CD4-positive, CD25-positive, alpha-beta regulatory T cell (primary cell): ENCODE results near the gene USP2. TPM values are rescaled to one million over a fixed set of nuclear protein-coding genes. Genes with fewer than 3 reads are reported as not detected.
"Not testable (repeated sequence)": the region's sequence is repeated elsewhere in the genome, so short reads cannot be mapped to it uniquely, and the experiment has no call there.

Experiments used
- ATAC-seq, 2 donors: fragments of 150-1000 bp; cut with Tn5 transposase; one replicate each; pipeline ENCODE4 v1.10.0; 2021; ENCODE audit warnings: low read depth in 2 of 2, moderate number of reproducible peaks in 2 of 2, moderate library complexity in 1 of 2
- DNase-seq, 3 donors: peaks; one replicate each; pipeline versions ENCODE4 v3.0.0 to v3.0.0-alpha.2; 2012 to 2022; ENCODE audit warnings: mixed read lengths in 1 of 3
- H3K27ac ChIP-seq: one replicate; pipeline ENCODE4 v1.7.0; 2013; ENCODE audit warnings: mild to moderate bottlenecking, low read length; ENCODE audit not compliant: insufficient read depth, poor library complexity, severe bottlenecking
- H3K27me3 ChIP-seq: one replicate; pipeline ENCODE4 v1.7.0; 2013; ENCODE audit warnings: low read length; ENCODE audit not compliant: control insufficient read depth, insufficient read depth
- H3K36me3 ChIP-seq: one replicate; pipeline ENCODE4 v1.7.0; 2013; ENCODE audit warnings: mild to moderate bottlenecking, low read length, moderate library complexity; ENCODE audit not compliant: control insufficient read depth, insufficient read depth
- H3K4me1 ChIP-seq: 2 replicates; pipeline ENCODE4 v1.7.0; 2013; ENCODE audit warnings: mild to moderate bottlenecking, low read length; ENCODE audit not compliant: insufficient read depth, control insufficient read depth, poor library complexity, severe bottlenecking
- H3K4me3 ChIP-seq: one replicate; pipeline ENCODE4 v1.7.0; 2013; ENCODE audit warnings: low read depth, mild to moderate bottlenecking, low read length, moderate library complexity
- H3K9me3 ChIP-seq, 2 experiments: 1 replicate in 1 of 2; 2 replicates in 1 of 2; pipeline ENCODE4 v1.7.0; 2013; ENCODE audit warnings: low read length in 2 of 2, mild to moderate bottlenecking in 1 of 2, moderate library complexity in 1 of 2; ENCODE audit not compliant: control insufficient read depth in 2 of 2
- H3K27ac Mint-ChIP-seq, 3 donors: one replicate each; pipeline ENCODE4 v1.8.0; 2020 to 2022; ENCODE audit warnings: mild to moderate bottlenecking in 3 of 3, mixed read lengths in 3 of 3, moderate library complexity in 2 of 3
- H3K27me3 Mint-ChIP-seq: one replicate; pipeline ENCODE4 v1.8.0; 2022; ENCODE audit warnings: mild to moderate bottlenecking, mixed read lengths
- H3K36me3 Mint-ChIP-seq: one replicate; pipeline ENCODE4 v1.8.0; 2020; ENCODE audit warnings: mixed read lengths
- H3K4me1 Mint-ChIP-seq, 4 donors: one replicate each; pipeline ENCODE4 v1.8.0; 2020 to 2022; ENCODE audit warnings: mixed read lengths in 4 of 4, mild to moderate bottlenecking in 1 of 4
- H3K4me3 Mint-ChIP-seq, 4 donors: one replicate each; pipeline ENCODE4 v1.8.0; 2020 to 2022; ENCODE audit warnings: mild to moderate bottlenecking in 4 of 4, mixed read lengths in 4 of 4, moderate library complexity in 3 of 4
- H3K9me3 Mint-ChIP-seq, 7 donors: one replicate each; pipeline ENCODE4 v1.8.0; 2020 to 2022; ENCODE audit warnings: mixed read lengths in 7 of 7, mild to moderate bottlenecking in 3 of 7, moderate library complexity in 2 of 7
- polyA plus RNA-seq, 4 donors: library from polyadenylated mRNA; unstranded; fragments of 300-500 nt; fragmentation: Illumina TruSeq; gene quantifications; one replicate each; pipeline ENCODE4 v1.2.3, GENCODE V29; 2021
- total RNA-seq: library from RNA; stranded (reverse); gene quantifications from one replicate; pipeline ENCODE4 v1.2.3, GENCODE V29; 2022

Gene USP2
- total and polyA plus RNA-seq, 5 donors from 2014 or later: 0.22 to 1.6 TPM; not detected in 3

DNA sequence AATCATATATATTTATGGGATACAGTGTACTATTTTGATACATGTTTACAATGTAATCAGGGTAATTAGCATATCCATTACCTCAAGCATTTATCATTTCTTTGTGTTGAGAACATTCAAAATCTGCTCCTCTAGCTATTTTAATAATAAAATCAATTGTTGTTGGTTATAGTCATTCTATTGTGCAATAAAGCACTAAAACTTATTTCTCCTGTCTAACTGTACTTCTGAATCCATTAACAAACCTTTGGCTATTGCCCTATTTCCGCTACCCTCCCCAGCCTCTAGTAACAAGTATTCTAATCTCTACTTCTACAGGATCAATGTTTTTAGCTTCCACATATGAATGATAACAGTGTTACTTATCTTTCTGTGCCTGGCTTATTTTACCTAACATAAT is 15.3 kb upstream of the USP2 start:
- peaks cover 7 to 33% (median 9%) of the 10 kb centered on the region in 7 donors for H3K9me3 Mint-ChIP-seq
- ATAC-seq (no peak), DNase-seq (no peak)
- no peaks in the 10 kb centered on the region for H3K36me3 Mint-ChIP-seq
- peaks cover 33% of the 10 kb centered on the region for H3K27me3 Mint-ChIP-seq
- H3K27me3 ChIP-seq: peaks cover 10% of the 10 kb centered on the region
- H3K4me1 ChIP-seq: no peaks in the 10 kb centered on the region
- no peak overlapping the region for H3K27ac ChIP-seq
- H3K36me3 ChIP-seq: no peaks in the 10 kb centered on the region
- H3K4me3 ChIP-seq: no peak overlapping the region
- no peaks in the 10 kb centered on the region for H3K4me1 Mint-ChIP-seq
- no peak overlapping the region for H3K27ac Mint-ChIP-seq
- H3K4me3 Mint-ChIP-seq: no peak overlapping the region
- H3K9me3 ChIP-seq: peaks cover 16 to 25% of the 10 kb centered on the region in 2 experiments

DNA sequence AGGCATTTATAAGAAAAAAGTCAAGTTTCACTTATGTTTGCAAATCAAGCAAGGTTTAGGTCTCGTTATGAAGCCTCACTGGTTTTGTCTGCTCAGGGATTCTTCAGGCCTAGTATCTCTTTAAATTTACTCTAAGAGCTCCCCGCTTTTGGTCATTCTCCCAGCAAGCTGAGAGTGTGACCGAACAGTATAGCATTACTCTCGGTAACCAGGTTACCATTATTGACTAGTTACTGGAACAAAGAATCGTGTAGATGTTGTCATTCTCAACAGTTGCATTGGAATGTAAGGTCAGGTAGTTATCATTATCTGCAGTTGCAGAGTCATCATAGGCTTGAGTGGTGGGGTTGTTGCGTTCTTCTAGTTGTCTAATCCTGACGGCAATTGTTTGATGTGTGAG is 9.8 kb upstream of the USP2 start:
- H3K4me1 Mint-ChIP-seq: no peaks in the 10 kb centered on the region
- no peaks in the 10 kb centered on the region for H3K4me1 ChIP-seq
- H3K36me3 Mint-ChIP-seq: no peaks in the 10 kb centered on the region
- H3K9me3 ChIP-seq: no peaks in the 10 kb centered on the region
- no peaks in the 10 kb centered on the region for H3K36me3 ChIP-seq
- no peak overlapping the region for H3K4me3 ChIP-seq
- H3K4me3 Mint-ChIP-seq: no peak overlapping the region
- H3K9me3 Mint-ChIP-seq: peaks cover 0 to 3% (median 0%) of the 10 kb centered on the region in 7 donors
- peaks cover 2% of the 10 kb centered on the region for H3K27me3 ChIP-seq
- no peak for DNase-seq
- no peak overlapping the region for H3K27ac Mint-ChIP-seq
- no peak for ATAC-seq
- no peak overlapping the region for H3K27ac ChIP-seq
- H3K27me3 Mint-ChIP-seq: peaks cover 23% of the 10 kb centered on the region

- H3K36me3 Mint-ChIP-seq: no peaks in the 10 kb centered on the region
- no peak overlapping the region for H3K27ac ChIP-seq
- H3K4me1 ChIP-seq: no peaks in the 10 kb centered on the region
- peak in 1 of 3 donors; percentile 31 for DNase-seq
- H3K27ac Mint-ChIP-seq: no peak overlapping the region
- H3K27me3 ChIP-seq: peaks cover 7% of the 10 kb centered on the region
- H3K4me1 Mint-ChIP-seq: no peaks in the 10 kb centered on the region
- ATAC-seq: no peak
- no peaks in the 10 kb centered on the region for H3K9me3 ChIP-seq
- peaks cover 0 to 1% (median 0%) of the 10 kb centered on the region in 7 donors for H3K9me3 Mint-ChIP-seq
- no peak overlapping the region for H3K4me3 ChIP-seq
- no peaks in the 10 kb centered on the region for H3K36me3 ChIP-seq
- peaks cover 18% of the 10 kb centered on the region for H3K27me3 Mint-ChIP-seq
- no peak overlapping the region for H3K4me3 Mint-ChIP-seq
These were observed 8.2 kb upstream of the USP2 start for GRCh38 chr11:119389611-119390254.

DNA sequence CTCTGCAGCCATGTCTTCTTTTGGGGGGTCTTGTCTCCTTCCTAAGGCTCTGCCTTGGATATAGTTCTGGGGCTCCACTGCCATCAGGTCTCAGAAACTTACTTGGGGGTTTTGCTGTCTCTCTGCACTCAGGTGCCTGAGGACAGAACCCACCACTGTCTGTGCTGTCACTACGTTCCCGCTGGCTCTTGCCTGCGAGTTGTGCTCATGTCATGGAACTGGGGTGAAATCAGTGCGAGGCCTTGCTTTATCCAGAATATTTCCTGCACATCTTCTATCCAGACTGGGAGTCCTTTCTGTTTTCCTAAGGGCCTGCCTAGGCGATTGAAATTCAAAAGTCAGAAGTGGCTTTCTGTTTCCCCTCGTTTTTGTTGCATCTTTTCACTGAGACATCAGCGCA is 6.6 kb upstream of the USP2 start:
- H3K27me3 ChIP-seq: peaks cover 16% of the 10 kb centered on the region
- Mint-ChIP-seq H3K27me3 (peaks cover 14% of the 10 kb centered on the region), H3K9me3 (no peaks in the 10 kb centered on the region), H3K4me1 (no peaks in the 10 kb centered on the region), H3K27ac (no peak overlapping the region), H3K4me3 (no peak overlapping the region), H3K36me3 (no peaks in the 10 kb centered on the region)
- no peaks in the 10 kb centered on the region for H3K9me3 ChIP-seq
- H3K4me1 ChIP-seq: no peaks in the 10 kb centered on the region
- H3K36me3 ChIP-seq: no peaks in the 10 kb centered on the region
- no peak for DNase-seq
- no peak overlapping the region for H3K27ac ChIP-seq
- ATAC-seq: no peak
- H3K4me3 ChIP-seq: no peak overlapping the region

GRCh38 chr11:119384332-119384731 is 2.8 kb upstream of the USP2 start:
- H3K27ac Mint-ChIP-seq: no peak overlapping the region
- H3K9me3 Mint-ChIP-seq: no peaks in the 10 kb centered on the region
- ATAC-seq (no peak), DNase-seq (no peak)
- Histone ChIP-seq H3K27me3 (peaks cover 19% of the 10 kb centered on the region), H3K4me3 (no peak overlapping the region), H3K9me3 (no peaks in the 10 kb centered on the region), H3K4me1 (peaks cover 20% of the 10 kb centered on the region), H3K36me3 (no peaks in the 10 kb centered on the region), H3K27ac (no peak overlapping the region)
- H3K4me1 Mint-ChIP-seq: peaks cover 0 to 6% (median 2%) of the 10 kb centered on the region in 4 donors
- H3K27me3 Mint-ChIP-seq: peaks cover 10% of the 10 kb centered on the region
- H3K36me3 Mint-ChIP-seq: no peaks in the 10 kb centered on the region
- H3K4me3 Mint-ChIP-seq: no peak overlapping the region

DNA sequence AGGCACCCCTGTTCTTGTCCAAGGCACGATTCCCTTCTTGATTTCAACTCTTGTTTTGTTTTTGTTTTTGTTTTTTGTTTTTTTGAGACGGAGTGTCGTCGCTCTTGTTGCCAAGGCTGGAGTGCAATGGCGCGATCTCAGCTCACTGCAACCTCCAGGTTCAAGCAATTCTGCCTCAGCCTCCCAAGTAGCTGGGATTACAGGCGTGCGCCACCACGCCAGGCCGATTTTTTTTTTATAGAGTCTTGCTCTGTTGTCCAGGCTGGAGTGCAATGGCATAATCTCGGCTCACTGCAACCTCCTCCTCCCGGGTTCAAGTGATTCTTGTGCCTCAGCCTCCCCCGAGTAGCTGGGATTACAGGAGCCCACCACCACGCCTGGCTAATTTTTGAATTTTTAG is 1.0 kb upstream of the USP2 start:
- not testable (repeated sequence) for H3K27me3 Mint-ChIP-seq, H3K9me3 ChIP-seq, ATAC-seq, H3K4me3 Mint-ChIP-seq, H3K36me3 Mint-ChIP-seq, H3K36me3 ChIP-seq, DNase-seq, H3K9me3 Mint-ChIP-seq, H3K4me1 Mint-ChIP-seq, H3K27ac ChIP-seq, H3K27ac Mint-ChIP-seq
- H3K27me3 ChIP-seq: peaks cover 19% of the 10 kb centered on the region
- peaks cover 20% of the 10 kb centered on the region for H3K4me1 ChIP-seq
- peak overlapping the region; percentile 73 for H3K4me3 ChIP-seq

- Histone ChIP-seq H3K9me3 (no peaks in the 10 kb centered on the region), H3K27me3 (peaks cover 19% of the 10 kb centered on the region), H3K4me1 (peaks cover 20% of the 10 kb centered on the region), H3K36me3 (no peaks in the 10 kb centered on the region), H3K27ac (no peak overlapping the region), H3K4me3 (peak overlapping the region; percentile 73)
- H3K4me3 Mint-ChIP-seq: no peak overlapping the region
- DNase-seq: no peak
- no peaks in the 10 kb centered on the region for H3K9me3 Mint-ChIP-seq
- peaks cover 5% of the 10 kb centered on the region for H3K27me3 Mint-ChIP-seq
- ATAC-seq: no peak
- H3K36me3 Mint-ChIP-seq: no peaks in the 10 kb centered on the region
- H3K27ac Mint-ChIP-seq: no peak overlapping the region
- H3K4me1 Mint-ChIP-seq: peaks cover 0 to 6% (median 2%) of the 10 kb centered on the region in 4 donors
These were observed 611 bp upstream of the USP2 start for GRCh38 chr11:119382101-119382500.

DNA sequence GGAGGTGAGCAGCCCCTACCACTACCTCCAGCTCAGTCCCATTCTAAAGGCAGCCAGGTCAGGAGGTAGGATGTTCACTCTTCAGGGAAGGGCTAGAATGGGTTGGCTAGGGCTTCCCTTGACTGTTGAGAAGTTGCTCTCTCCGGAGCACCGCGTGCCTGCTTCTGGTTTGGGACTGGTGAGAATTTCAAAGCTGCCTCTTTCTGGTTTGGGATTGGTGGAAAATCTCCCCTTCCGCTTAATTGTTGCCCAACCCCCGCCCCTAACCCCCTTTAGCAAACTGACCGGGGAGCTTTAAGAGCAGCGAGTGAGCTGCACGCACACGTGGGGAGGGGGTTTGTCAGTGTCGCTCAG is 686 bp downstream of the USP2 start:
- Mint-ChIP-seq H3K4me1 (peaks cover 0 to 6% (median 2%) of the 10 kb centered on the region in 4 donors), H3K9me3 (no peaks in the 10 kb centered on the region), H3K4me3 (peak overlapping the region in 1 of 4 donors; percentile 92), H3K27me3 (peaks cover 5% of the 10 kb centered on the region), H3K27ac (peak overlapping the region in 1 of 3 donors; percentile 32), H3K36me3 (no peaks in the 10 kb centered on the region)
- Histone ChIP-seq H3K9me3 (no peaks in the 10 kb centered on the region), H3K36me3 (no peaks in the 10 kb centered on the region), H3K27ac (no peak overlapping the region), H3K4me3 (peak overlapping the region; percentile 68), H3K4me1 (peaks cover 20% of the 10 kb centered on the region), H3K27me3 (peaks cover 17% of the 10 kb centered on the region)
- no peak for ATAC-seq
- DNase-seq: no peak
